ENCODE measurements around the gene HGD. TPM values are rescaled to one million over a fixed set of nuclear protein-coding genes. Genes with fewer than 3 reads are reported as not detected.

HGD gene
- polyA plus RNA-seq, 1 donor (not counting 4 experiments of a cell fraction or from before 2014, with no cell fraction given): not detected

GRCh38 chr3:120602682-120603081 is 79.4 kb downstream of the HGD start:
- dilution Hi-C loops (cut with MboI; ENCODE audit: extremely low pct_ligation_motif_present, low sequenced_read_pairs): no loop called here
- H3K9me1 ChIP-seq (ENCODE audit: control insufficient read depth, extremely low read depth, insufficient read depth, low read length): no peaks in the 10 kb centered on the region
- H3K4me1 ChIP-seq (ENCODE audit: control insufficient read depth, extremely low read depth, insufficient read depth, low read length): no peaks in the 10 kb centered on the region
- H4K20me1 ChIP-seq (ENCODE audit: control insufficient read depth, extremely low read depth, insufficient read depth, low read length): no peaks in the 10 kb centered on the region
- H3K4me2 ChIP-seq (ENCODE audit: control insufficient read depth, extremely low read depth, insufficient read depth, low read depth, low read length): no peak overlapping the region
- TF ChIP-seq CTCF (optimal IDR thresholded peaks at IDR 0.05 in 1 of 3, IDR thresholded peaks at IDR 0.05 in 1 of 3, conservative IDR thresholded peaks at IDR 0.05 in 1 of 3; ENCODE audit: extremely low read depth in 1 of 3, insufficient read depth in 2 of 3, low read length in 3 of 3) (no peak), EZH2 (IDR thresholded peaks at IDR 0.05; ENCODE audit: low read length) (no peak)
- no peak overlapping the region for H3K9ac ChIP-seq (ENCODE audit: control insufficient read depth, extremely low read depth, insufficient read depth, low read length)
- no peak for DNase-seq (ENCODE audit: low read depth, low spot score)
- peaks cover 12% of the 10 kb centered on the region for H3K79me2 ChIP-seq (ENCODE audit: control insufficient read depth, insufficient read depth, low read length)
- H3K4me3 ChIP-seq (ENCODE audit: control insufficient read depth in 2 of 3, extremely low read depth in 1 of 3, insufficient read depth in 2 of 3, low read depth in 1 of 3, low read length in 3 of 3): no peak overlapping the region
- FAIRE-seq: no peak
- H3K36me3 ChIP-seq (ENCODE audit: control insufficient read depth in 2 of 2, extremely low read depth in 1 of 2, insufficient read depth in 2 of 2, low read length in 2 of 2): peaks cover 8 to 9% of the 10 kb centered on the region in 2 experiments
- no peaks in the 10 kb centered on the region for H3K9me3 ChIP-seq (ENCODE audit: control insufficient read depth, low read depth, low read length)
- H2AFZ ChIP-seq (ENCODE audit: control insufficient read depth, low read length): no peak overlapping the region
- no peak overlapping the region for H3K27ac ChIP-seq (ENCODE audit: control insufficient read depth, insufficient read depth, low read length)
- no peaks in the 10 kb centered on the region for H3K27me3 ChIP-seq (ENCODE audit: control insufficient read depth, extremely low read depth, insufficient read depth, low read length)

- Histone ChIP-seq H3K27me3 (ENCODE audit: control insufficient read depth, extremely low read depth, insufficient read depth, low read length) (no peaks in the 10 kb centered on the region), H3K9ac (ENCODE audit: control insufficient read depth, extremely low read depth, insufficient read depth, low read length) (no peak overlapping the region), H3K4me1 (ENCODE audit: control insufficient read depth, extremely low read depth, insufficient read depth, low read length) (no peaks in the 10 kb centered on the region), H3K4me3 (ENCODE audit: control insufficient read depth in 2 of 3, extremely low read depth in 1 of 3, insufficient read depth in 2 of 3, low read depth in 1 of 3, low read length in 3 of 3) (no peak overlapping the region), H3K9me1 (ENCODE audit: control insufficient read depth, extremely low read depth, insufficient read depth, low read length) (no peaks in the 10 kb centered on the region), H4K20me1 (ENCODE audit: control insufficient read depth, extremely low read depth, insufficient read depth, low read length) (no peaks in the 10 kb centered on the region), H3K4me2 (ENCODE audit: control insufficient read depth, extremely low read depth, insufficient read depth, low read depth, low read length) (no peak overlapping the region), H3K79me2 (ENCODE audit: control insufficient read depth, insufficient read depth, low read length) (peaks cover 21% of the 10 kb centered on the region), H2AFZ (ENCODE audit: control insufficient read depth, low read length) (no peak overlapping the region), H3K9me3 (ENCODE audit: control insufficient read depth, low read depth, low read length) (no peaks in the 10 kb centered on the region), H3K27ac (ENCODE audit: control insufficient read depth, insufficient read depth, low read length) (no peak overlapping the region), H3K36me3 (ENCODE audit: control insufficient read depth in 2 of 2, extremely low read depth in 1 of 2, insufficient read depth in 2 of 2, low read length in 2 of 2) (peaks cover 8 to 9% of the 10 kb centered on the region in 2 experiments)
- DNase-seq (ENCODE audit: low read depth, low spot score) (no peak), FAIRE-seq (no peak)
- dilution Hi-C loops (cut with MboI; ENCODE audit: extremely low pct_ligation_motif_present, low sequenced_read_pairs): no loop called here
- no peak for TF ChIP-seq CTCF (optimal IDR thresholded peaks at IDR 0.05 in 1 of 3, IDR thresholded peaks at IDR 0.05 in 1 of 3, conservative IDR thresholded peaks at IDR 0.05 in 1 of 3; ENCODE audit: extremely low read depth in 1 of 3, insufficient read depth in 2 of 3, low read length in 3 of 3)
- TF ChIP-seq EZH2 (IDR thresholded peaks at IDR 0.05; ENCODE audit: low read length): no peak
Measured at GRCh38 chr3:120601554-120601953, 80.5 kb downstream of the HGD start.
